PC-3 (cell line): Measurements from ENCODE around the gene TP53AIP1. TPM values are rescaled to one million over a fixed set of nuclear protein-coding genes. Genes with fewer than 3 reads are reported as not detected.

Source experiments
- ATAC-seq: fragments of 200-7000 bp; cut with Tn5 transposase; 2 replicates; pipeline ENCODE4 v1.9.1; 2020; ENCODE audit warnings: mild to moderate bottlenecking, moderate library complexity
- BruUV-seq: library from RNA; stranded (reverse); fragments of 400-500 nt; replicated peaks from 2 replicates; lab custom pipeline; 2021; lab: Mats Ljungman, UMichigan
- CTCF ChIA-PET: fragments of 300-600 bp; sonication (Branson Sonifier 250); formaldehyde crosslinking; loops from one replicate; lab custom pipeline; 2022; ENCODE audit warnings: antibody characterized with exemption; lab: Charles Lee
- POLR2A ChIA-PET: fragments of 300-600 bp; sonication (Branson Sonifier 250); formaldehyde crosslinking; loops from one replicate; lab custom pipeline; 2022; ENCODE audit warnings: antibody characterized with exemption; ENCODE audit not compliant: unreplicated experiment; lab: Charles Lee
- DNase-seq: peaks from one replicate; pipeline ENCODE4 v3.0.0-alpha.2; 2015
- H2AFZ ChIP-seq: fragments of 300-600 bp; sonication (generic); 2 replicates; pipeline ENCODE4 v1.6.0; 2016; ENCODE audit warnings: antibody characterized with exemption, low read length
- H3F3A ChIP-seq: fragments of 300-600 bp; sonication (generic); one replicate; pipeline ENCODE4 v1.6.0; 2017; ENCODE audit warnings: antibody characterized with exemption, low read length, control low read depth, mild to moderate bottlenecking; ENCODE audit not compliant: unreplicated experiment
- H3K27ac ChIP-seq: fragments of 300-600 bp; sonication (generic); 2 replicates; pipeline ENCODE4 v1.5.1; 2016; ENCODE audit warnings: mild to moderate bottlenecking, low read length
- H3K27me3 ChIP-seq: fragments of 300-600 bp; sonication (generic); 2 replicates; pipeline ENCODE4 v1.6.1; 2016; ENCODE audit warnings: low read length, mixed read lengths
- H3K36me3 ChIP-seq: fragments of 300-600 bp; sonication (generic); 2 replicates; pipeline ENCODE4 v1.6.1; 2016; ENCODE audit warnings: low read depth, mixed run types, low read length, mixed read lengths
- H3K4me1 ChIP-seq: fragments of 300-600 bp; sonication (generic); 2 replicates; pipeline ENCODE4 v1.5.1; 2016; ENCODE audit warnings: low read length; ENCODE audit not compliant: insufficient read depth
- H3K4me2 ChIP-seq: fragments of 300-600 bp; sonication (generic); 2 replicates; pipeline ENCODE4 v1.6.0; 2016; ENCODE audit warnings: low read length
- H3K4me3 ChIP-seq: fragments of 300-600 bp; sonication (generic); 2 replicates; pipeline ENCODE4 v1.5.1; 2016; ENCODE audit warnings: mild to moderate bottlenecking, low read length, mixed read lengths
- H3K79me2 ChIP-seq: fragments of 300-600 bp; sonication (generic); 2 replicates; pipeline ENCODE4 v1.6.1; 2017; ENCODE audit warnings: low read length, mixed read lengths
- H3K9ac ChIP-seq: fragments of 300-600 bp; sonication (generic); 2 replicates; pipeline ENCODE4 v1.6.0; 2016; ENCODE audit warnings: mild to moderate bottlenecking, low read length
- H3K9me2 ChIP-seq: fragments of 300-600 bp; sonication (generic); replicated peaks from 2 replicates; pipeline ENCODE4 v1.6.1; 2016; ENCODE audit warnings: mixed run types, low read length, mixed read lengths
- H3K9me3 ChIP-seq: fragments of 300-600 bp; sonication (generic); 2 replicates; pipeline ENCODE4 v1.6.1; 2016; ENCODE audit warnings: low read length, mixed read lengths
- H4K20me1 ChIP-seq: fragments of 300-600 bp; sonication (generic); 2 replicates; pipeline ENCODE4 v1.6.1; 2016; ENCODE audit warnings: low read length, mixed read lengths
- EZH2 ChIP-seq: fragments of 300-600 bp; sonication (generic); IDR thresholded peaks from one replicate; pipeline ENCODE4 v1.6.1; 2017; ENCODE audit warnings: antibody characterized with exemption, mild to moderate bottlenecking, low read length; ENCODE audit not compliant: unreplicated experiment
- EZH2phosphoT487 ChIP-seq: fragments of 300-600 bp; sonication (generic); IDR thresholded peaks from 2 replicates; pipeline ENCODE4 v1.6.1; 2018; ENCODE audit warnings: mild to moderate bottlenecking, antibody characterized with exemption, low read length, borderline replicate concordance
- intact Hi-C: fragments of 100-400 bp; cut with micrococcal nuclease; formaldehyde crosslinking; loops from 2 replicates; pipeline ENCODE4 v1.9.0; 2023
- total RNA-seq: library from RNA; depleted of rRNA; stranded (reverse); fragments of >200 nt; gene quantifications from 2 replicates; pipeline ENCODE4 v1.2.3, GENCODE V29; 2014
- TF ChIP-seq, protein P1 (sequence below): fragments of 300-600 bp; sonication (generic); conservative IDR thresholded peaks from 2 replicates; pipeline ENCODE4 v1.5.1; 2017; ENCODE audit warnings: antibody characterized with exemption, low read depth, mild to moderate bottlenecking, low read length

TP53AIP1 gene
- total RNA-seq, 1 experiment from 2014 or later: 0.58 TPM

DNA sequence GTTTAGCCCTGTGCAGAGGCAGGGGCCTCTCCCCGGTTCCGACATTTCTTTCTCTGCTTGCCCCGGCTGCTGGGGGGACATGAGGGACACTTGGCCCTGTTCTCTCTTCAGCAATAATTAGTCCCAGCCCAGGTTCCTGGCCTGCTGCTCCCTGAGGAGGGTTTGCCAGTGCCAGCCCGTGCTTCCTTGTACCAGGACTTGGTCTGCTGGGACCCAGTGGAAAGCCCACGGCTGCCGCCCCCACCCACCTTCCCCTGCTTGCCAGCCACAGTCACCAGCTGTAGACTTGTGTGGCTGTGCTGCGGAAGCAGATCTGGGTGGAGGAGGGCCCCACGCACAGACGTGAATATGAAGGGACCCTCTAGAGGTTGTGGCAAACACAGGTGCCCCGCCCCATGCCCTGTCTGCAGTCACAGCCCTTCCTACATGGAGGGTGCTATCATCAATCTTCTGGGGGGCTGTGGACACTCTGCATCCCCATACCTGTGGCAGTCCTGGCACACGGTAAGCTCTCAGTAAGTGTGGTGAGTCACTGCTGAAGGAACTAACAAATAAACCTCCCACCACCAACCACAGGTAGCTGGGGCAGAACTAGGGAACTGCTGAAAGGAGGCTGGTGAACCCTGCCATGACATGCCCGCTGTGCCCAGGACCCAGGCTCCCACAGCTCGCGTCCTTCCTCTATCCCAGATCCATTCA, 949 bp downstream of the TP53AIP1 start:
- Histone ChIP-seq H3K4me3 (no peak overlapping the region), H3K9me2 (no peaks in the 10 kb centered on the region), H4K20me1 (no peaks in the 10 kb centered on the region), H3K79me2 (no peaks in the 10 kb centered on the region), H3K27ac (no peak overlapping the region), H3K27me3 (no peaks in the 10 kb centered on the region), H3K4me1 (peaks cover 5% of the 10 kb centered on the region; the same call in 1 of the 2 replicates), H3K4me2 (no peak overlapping the region), H3K9me3 (no peaks in the 10 kb centered on the region), H2AFZ (no peak overlapping the region), H3K36me3 (no peaks in the 10 kb centered on the region), H3F3A (no peaks in the 10 kb centered on the region), H3K9ac (no peak overlapping the region)
- TF ChIP-seq, protein P1, sequence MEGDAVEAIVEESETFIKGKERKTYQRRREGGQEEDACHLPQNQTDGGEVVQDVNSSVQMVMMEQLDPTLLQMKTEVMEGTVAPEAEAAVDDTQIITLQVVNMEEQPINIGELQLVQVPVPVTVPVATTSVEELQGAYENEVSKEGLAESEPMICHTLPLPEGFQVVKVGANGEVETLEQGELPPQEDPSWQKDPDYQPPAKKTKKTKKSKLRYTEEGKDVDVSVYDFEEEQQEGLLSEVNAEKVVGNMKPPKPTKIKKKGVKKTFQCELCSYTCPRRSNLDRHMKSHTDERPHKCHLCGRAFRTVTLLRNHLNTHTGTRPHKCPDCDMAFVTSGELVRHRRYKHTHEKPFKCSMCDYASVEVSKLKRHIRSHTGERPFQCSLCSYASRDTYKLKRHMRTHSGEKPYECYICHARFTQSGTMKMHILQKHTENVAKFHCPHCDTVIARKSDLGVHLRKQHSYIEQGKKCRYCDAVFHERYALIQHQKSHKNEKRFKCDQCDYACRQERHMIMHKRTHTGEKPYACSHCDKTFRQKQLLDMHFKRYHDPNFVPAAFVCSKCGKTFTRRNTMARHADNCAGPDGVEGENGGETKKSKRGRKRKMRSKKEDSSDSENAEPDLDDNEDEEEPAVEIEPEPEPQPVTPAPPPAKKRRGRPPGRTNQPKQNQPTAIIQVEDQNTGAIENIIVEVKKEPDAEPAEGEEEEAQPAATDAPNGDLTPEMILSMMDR: no peak
- TF ChIP-seq EZH2 (no peak), EZH2phosphoT487 (no peak)
- POLR2A ChIA-PET: interaction anchor here (0.7 kb wide), 1 partner anchor 9 kb away, joined by 3 read pairs; no protein-coding TSS in a partner anchor
- ATAC-seq (peak; percentile 64), DNase-seq (peak; percentile 49)
- intact Hi-C loops: no loop called here
- BruUV-seq: no TSS peak
- CTCF ChIA-PET: no interaction called here

DNA sequence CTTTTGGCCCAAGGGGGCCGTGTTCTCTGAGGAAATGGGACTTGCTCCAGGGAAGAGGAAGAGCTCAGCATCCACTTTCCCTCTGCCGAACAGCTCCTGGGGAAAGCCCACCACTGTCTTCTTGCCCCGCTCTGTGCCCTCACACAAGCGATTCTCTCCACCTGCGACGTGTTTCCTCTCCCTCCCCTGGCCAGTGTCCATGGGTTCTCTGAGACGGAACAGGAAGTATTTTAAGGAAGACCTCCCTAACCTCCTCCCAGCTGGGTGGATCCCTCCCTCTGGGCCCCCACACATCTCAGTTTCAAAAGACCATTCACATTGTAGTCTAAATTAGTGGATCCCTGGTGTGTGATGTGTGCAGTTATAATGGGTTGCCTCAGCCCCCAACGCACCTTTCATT, 1.6 kb downstream of the TP53AIP1 start:
- Histone ChIP-seq H3K27ac (no peak overlapping the region), H3K4me3 (no peak overlapping the region), H3K79me2 (no peaks in the 10 kb centered on the region), H3K4me1 (peaks cover 5% of the 10 kb centered on the region; the same call in 1 of the 2 replicates), H3F3A (no peaks in the 10 kb centered on the region), H3K27me3 (no peaks in the 10 kb centered on the region), H3K9me2 (no peaks in the 10 kb centered on the region), H2AFZ (no peak overlapping the region), H3K9ac (no peak overlapping the region), H4K20me1 (no peaks in the 10 kb centered on the region), H3K9me3 (no peaks in the 10 kb centered on the region), H3K4me2 (no peak overlapping the region), H3K36me3 (no peaks in the 10 kb centered on the region)
- no peak for TF ChIP-seq EZH2
- TF ChIP-seq EZH2phosphoT487: no peak
- TF ChIP-seq, protein P1: no peak
- DNase-seq (no peak), ATAC-seq (no peak)
- intact Hi-C loops: no loop called here
- ChIA-PET CTCF (no interaction called here), POLR2A (interaction anchor here (0.7 kb wide), 1 partner anchor 10 kb away, joined by 3 read pairs; no protein-coding TSS in a partner anchor)
- BruUV-seq: no TSS peak

DNA sequence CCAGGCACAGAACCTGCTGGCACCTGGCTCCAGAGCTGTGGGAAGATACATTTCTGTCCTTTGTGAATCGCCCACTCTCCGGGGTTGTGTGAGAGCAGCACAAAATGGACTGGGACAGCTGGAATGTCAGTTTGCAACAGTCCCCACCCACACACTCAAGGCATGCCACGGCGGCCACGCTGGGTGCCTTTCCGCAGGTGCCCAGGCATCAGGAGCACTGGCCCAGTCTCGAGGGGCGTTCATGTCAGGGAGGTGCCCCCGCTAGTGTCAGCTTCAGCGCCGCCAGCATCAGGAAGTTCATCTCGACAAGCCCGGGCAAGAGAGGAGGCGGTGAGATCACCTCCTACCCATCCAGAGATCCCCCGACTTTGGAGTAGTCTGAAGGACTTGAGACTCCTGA, 2.1 kb downstream of the TP53AIP1 start:
- H2AFZ ChIP-seq: no peak overlapping the region
- no peak overlapping the region for H3K27ac ChIP-seq

More for the DNA sequence above, 2.1 kb downstream of the TP53AIP1 start:
- H3K4me2 ChIP-seq: no peak overlapping the region
- BruUV-seq: no TSS peak
- no peaks in the 10 kb centered on the region for H3K9me2 ChIP-seq
- no peaks in the 10 kb centered on the region for H3K36me3 ChIP-seq
- H3K4me3 ChIP-seq: no peak overlapping the region
- POLR2A ChIA-PET: no interaction called here
- no peaks in the 10 kb centered on the region for H4K20me1 ChIP-seq
- H3F3A ChIP-seq: no peaks in the 10 kb centered on the region
- CTCF ChIA-PET: no interaction called here
- intact Hi-C loops: no loop called here
- no peak overlapping the region for H3K9ac ChIP-seq
- H3K79me2 ChIP-seq: no peaks in the 10 kb centered on the region
- no peaks in the 10 kb centered on the region for H3K9me3 ChIP-seq
- no peaks in the 10 kb centered on the region for H3K27me3 ChIP-seq
- peaks cover 5% of the 10 kb centered on the region; the same call in 1 of the 2 replicates for H3K4me1 ChIP-seq
- DNase-seq (no peak), ATAC-seq (no peak)
- TF ChIP-seq EZH2phosphoT487 (no peak), EZH2 (no peak)
- TF ChIP-seq, protein P1: no peak
